GM21717 (cell line): ENCODE measurements around the gene SCN4B.
"Not testable (repeated sequence)": the region's sequence is repeated elsewhere in the genome, so short reads cannot be mapped to it uniquely, and the experiment has no call there.

Source experiments
- ATAC-seq: cut with Tn5 transposase; IDR thresholded peaks from one replicate; pipeline ENCODE4 v1.9.1; 2021; ENCODE audit warnings: mild to moderate bottlenecking, moderate library complexity; ENCODE audit not compliant: unreplicated experiment

SCN4B gene, protein sequence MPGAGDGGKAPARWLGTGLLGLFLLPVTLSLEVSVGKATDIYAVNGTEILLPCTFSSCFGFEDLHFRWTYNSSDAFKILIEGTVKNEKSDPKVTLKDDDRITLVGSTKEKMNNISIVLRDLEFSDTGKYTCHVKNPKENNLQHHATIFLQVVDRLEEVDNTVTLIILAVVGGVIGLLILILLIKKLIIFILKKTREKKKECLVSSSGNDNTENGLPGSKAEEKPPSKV

DNA sequence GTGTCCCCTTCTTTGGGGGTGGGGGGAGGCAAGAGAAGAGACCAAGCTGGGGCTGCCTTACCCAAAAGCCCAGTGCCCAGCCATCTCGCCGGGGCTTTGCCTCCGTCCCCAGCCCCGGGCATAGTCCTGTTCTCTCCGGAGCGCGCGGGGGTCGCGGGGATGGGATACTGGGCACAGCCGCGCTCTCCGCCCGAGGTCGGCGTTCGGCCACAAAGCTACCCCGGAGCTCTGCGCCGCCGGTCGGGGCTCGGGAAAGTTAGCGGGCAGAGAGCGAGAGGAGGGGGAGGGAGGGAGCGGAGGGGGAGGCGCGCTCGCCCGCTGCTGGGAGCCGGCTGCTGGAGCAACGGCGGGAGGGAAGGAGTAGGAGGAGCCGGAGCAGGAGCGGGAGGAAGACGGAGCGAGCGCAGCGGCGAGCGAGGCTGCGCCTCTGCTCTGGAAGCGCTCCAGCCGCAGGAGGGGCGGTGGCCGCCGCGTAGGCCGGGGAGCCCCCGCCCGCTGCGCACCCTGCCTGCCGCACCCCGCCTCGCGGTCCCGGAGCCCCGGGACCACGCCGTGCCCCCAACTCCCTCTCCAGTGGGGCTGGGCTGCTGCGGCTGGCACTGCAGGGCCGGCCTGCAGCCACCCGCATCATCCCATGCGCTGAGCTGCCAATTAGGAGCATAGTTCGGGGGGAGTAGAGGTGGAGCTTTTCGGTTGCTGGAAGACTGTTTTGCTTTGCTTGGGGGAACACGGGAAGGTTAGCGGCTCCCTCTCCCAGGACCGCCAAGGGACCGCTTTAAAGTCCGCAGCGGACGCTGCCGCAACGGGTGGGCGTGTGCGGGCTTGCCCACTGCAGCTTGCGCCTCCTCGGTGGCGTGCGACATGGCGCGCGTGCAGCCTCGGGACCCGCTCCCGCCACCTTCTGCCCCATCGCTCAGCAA, at the start of gene SCN4B:
TSS of gene SCN4B (minus strand) at position 272 of the 920 bp plus-strand sequence. CDS start at position 122, 150 bp downstream.
- no peak for ATAC-seq

DNA sequence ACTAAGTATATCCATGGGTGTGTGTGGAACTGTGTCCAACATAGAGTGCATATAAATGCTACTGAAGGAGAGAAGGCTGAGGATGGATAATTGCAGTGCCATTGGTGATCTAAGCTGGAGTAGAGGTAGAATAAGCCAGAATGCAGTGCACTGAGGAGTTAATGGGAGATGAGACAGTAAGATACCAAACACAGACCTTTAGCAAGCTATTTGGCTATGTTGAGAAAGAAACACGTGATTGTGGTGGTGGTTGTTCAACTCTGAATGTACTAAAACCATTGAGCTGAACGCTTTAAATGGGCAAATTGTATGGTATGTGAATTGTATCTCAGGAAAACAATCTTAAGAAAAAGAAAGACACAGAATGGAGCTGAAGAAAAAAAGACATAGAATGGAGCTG, 49.3 kb upstream of the SCN4B start:
- no peak for ATAC-seq

DNA sequence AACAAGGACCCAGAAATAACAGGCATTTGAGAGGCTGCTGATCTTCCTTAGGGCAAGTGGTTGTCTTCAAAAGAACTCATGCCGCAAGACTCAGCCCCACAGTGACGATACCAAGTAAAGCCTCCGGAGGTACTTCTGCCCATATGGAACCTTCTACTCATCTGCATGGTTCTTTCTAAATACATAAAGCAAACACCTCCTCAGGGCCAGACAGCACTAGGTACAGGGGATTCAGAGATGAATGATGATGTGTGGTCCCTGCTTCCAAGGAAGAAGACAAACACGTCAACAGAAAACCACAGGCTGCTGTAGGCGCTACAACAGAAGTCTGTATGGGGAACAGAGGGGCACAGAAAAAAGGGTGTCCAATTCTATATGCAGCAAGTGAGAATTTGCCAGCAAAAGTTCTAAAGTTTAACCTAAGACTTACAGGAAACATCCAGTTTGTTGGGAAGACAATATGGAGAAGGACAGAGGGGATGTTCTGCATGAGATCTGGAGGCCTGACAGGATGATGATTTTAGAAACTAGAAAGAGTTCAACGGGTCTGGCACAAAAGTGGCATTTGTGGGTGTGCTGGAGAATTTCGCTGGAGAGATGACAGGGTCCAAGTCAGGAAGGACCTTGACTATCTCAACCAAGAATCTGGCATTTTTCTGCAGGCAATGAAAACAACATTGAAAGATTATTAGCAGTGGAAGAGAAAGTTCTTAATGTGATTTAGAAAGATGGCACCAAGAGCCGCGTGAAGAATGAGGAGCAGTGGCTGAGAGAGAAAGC, 48.5 kb upstream of the SCN4B start:
- no peak for ATAC-seq

DNA sequence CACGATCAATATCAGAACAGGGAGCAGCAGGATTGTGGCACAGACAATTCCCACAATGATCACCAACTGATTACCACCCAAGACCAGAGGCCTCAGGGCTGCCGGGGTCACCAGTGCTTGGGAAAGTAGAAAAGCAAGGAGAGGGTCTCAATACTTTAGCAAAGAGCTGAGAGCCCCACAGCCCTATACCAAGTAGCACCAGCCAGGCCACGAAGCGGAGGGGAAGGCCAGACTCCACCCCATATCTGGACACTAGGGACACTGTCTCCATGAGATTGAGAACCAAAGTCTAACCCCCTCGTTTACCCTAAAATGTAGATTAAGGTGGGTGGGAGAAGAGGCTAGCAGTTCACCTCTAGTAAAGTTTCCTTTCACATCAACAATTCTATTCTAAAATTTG, 47.9 kb upstream of the SCN4B start:
- no peak for ATAC-seq

DNA sequence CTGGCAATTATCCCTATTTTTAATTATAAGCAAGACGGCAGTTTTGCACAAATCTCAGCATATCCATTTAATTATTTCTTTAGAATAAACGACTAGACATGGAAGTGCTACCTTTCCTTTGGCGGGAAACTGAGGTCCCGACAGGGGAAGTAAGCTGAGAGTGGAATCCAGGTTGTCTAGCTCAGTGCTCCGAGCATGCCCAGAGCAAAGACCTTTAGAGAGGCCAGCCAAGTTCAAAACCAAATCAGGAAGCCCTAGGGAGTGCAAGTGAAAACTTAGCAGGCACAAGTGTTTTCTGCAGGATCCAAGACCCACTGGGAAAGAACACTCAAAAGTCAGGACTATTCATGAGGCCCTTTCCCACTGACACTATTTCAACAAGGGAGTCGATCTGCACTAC, 46.5 kb upstream of the SCN4B start:
- ATAC-seq = no peak

DNA sequence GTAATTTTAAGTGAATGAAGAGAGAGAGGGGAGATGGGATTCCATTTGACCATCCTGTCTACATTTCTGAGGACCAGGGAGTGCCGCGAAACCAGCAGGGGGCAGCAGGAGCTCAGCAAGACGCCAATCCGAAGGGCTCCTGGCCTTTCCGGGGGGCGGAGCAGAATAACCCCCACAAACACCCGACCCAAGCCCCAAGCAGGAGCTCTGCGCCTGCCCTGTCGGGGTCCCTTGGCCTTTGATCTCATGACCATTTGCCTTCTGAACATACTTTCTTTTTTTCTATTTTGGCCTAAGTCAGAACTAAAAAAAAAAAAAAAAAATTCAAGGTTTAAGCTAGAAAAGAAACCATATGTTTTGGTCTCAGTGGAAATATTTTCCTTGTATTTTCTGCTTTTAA, 45.7 kb upstream of the SCN4B start:
- ATAC-seq = peak; percentile 66

DNA sequence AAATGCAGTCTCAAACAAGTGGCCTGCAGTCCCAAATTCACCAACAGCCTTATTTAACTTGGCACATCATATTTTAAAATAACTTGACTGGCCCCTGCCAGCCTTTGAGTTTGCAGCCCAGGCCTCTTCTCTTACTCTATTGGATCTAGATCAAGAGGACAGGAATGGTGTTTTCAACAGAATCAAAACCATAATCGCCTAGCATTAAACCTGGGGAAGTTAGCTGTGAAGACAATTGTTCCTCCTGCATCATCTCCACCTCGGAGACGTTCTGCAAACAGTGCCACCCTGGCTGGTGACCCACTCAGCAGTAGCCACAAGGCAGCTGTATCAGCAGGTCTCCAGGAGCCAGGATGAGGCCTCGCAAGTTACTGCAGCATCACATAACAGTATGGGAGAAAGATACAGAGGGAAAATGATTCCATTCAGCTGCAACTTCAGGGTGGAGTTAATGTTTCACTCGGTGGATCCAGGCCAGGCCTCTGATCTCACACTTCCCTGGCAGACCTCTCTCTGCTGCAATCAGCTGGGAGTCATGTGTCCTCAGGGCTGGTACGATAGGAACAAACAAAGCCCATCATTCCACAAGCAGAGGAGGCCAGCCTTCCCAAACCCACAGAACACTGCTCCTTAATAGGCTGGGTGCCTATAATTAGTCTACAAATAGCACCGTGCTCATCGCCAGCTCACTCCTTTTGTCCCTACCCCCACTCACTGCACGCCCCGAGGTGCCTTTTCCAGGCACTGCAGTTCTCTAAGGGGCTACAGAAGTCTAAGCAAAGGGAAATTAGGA, 42.4 kb upstream of the SCN4B start:
- no peak for ATAC-seq

DNA sequence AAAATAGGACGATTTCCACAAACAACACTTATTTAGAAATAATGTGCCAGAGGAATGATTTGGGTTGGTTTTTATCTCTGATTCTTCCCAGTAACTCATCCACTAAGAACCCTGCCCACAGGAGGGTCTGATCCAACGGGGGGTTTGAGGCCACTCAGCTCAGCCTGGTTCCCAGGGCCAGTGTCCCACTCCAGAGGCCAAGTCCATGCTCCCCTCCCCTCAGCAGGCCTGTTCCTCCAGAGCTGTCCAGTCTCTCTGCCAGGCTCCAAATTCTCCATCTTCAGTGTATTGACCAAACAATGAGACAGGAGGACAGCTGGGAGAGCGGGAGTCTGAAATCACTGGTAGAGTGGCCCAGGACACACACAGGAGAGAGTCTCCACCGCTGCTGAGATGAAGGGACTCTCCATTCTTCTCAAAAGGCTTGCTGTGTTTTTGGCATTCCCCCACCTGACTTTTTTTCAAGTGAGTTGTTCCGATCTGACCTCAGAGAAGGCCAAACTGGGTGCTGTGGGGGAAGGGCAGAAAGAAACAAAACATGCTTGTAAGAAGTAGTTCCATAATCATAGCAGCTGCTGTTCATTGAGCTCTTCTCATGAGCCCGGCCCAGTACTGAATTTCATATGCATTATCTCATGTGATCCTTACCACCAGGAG, 41.4 kb upstream of the SCN4B start:
- ATAC-seq = no peak

DNA sequence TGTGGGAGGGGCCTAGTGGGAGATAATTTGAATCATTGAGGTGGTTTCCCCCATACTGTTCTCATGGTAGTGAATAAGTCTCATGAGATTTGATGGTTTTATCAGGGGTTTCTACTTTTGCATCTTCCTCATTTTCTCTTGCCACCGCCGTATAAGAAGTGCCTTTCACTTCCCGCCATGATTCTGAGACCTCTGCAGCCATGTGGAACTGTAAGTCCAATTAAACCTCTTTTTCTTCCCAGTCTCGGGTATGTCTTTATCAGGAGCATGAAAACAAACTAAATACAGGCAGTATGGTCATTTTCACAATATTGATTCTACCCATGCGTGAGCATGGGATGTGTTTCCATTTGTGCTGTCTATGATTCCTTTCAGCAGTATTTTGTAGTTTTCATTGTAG, 40.2 kb upstream of the SCN4B start:
- not testable (repeated sequence) for ATAC-seq

DNA sequence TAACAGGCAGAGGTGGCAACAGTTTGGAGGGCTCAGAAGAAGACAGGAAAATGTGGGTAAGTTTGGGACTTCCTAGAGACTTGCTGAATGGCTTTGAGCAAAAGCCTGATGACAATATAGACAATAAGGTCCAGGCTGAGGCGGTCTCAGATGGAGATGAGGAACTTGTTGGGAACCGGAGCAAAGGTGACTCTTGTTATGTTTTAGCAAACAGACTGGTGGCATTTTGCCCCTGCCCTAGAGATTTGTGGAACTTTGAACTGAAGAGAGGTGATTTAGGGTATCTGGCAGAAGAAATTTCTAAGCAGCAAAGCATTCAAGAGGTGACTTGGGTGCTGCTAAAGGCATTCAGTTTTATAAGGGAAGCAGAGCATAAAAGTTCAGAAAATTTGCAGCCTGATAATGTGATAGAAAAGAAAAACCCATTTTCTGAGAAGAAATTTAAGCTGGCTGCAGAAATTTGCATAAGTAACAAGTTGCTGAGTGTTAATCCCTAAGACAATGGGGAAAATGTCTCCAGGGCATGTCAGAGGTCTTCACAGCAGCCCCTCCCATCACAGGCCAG, 38.4 kb upstream of the SCN4B start:
- not testable (repeated sequence) for ATAC-seq

DNA sequence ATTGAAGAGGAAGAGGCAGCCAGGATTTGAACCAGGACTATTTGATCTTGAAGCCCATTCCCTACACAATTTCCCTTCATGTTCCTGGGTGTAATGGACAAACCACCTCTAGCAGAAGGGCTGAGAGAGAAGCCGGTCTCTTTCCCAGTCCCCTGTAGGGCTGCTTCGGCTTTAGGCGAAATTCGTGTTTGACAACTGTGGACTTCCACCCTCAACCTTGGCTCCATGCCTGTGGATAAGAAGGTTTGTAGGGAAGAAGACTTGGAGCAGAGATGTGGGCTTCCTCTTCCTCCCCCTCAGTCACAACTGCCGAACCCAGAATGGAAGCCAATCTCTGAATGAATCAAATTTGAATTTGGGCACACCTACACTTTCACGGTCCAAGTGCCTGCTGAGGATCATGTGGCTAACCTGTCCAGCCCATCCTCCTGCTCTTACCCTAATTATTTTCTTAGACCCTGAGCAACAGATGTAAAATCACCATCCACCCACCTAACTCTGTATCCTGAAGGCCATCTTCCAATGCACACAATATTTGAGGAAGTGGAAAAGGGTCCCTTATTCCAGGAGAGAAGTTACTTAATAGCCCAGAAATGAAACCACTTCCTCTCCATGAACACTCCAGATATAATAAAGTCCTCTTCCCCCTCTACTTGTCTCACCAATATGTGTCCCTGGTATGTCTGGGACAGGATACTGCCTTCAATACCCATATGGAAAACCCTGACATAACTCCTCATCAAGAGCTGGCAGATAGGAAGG, 33.9 kb upstream of the SCN4B start:
- no peak for ATAC-seq

DNA sequence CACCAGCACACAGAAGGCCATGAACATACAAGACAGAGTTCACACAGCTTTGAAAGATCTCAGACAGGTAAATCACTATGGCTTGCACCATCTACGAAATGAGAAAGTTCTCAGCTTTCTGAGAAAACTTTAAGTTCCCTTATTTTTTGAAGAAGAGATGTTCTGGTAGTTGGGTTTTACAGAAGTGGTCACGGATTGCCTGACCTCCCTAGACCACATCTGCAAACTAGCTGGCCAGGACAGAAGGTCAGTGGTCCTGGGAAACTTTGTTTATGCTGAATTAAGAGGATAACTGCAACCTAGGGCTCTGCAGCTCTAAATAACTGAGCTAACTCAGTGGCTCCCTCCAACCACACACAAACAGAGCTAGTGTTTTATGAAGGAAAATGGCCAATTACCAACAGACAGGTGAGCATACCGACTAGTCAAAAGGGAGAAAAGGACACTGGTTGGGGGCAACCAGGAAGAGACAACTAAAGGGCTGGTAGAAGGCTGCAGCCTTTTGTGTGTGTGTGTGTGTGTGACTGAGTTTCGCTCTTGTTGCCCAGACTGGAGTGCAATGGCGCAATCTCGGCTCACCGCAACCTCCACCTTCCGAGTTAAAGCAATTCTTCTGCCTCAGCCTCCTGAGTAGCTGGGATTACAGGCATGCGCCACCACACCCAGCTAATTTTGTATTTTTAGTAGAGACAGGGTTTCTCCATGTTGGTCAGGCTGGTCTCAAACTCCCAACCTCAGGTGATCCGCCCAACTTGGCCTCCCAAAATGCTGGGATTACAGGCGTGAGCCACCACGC, 32.4 kb upstream of the SCN4B start:
- ATAC-seq = no peak

DNA sequence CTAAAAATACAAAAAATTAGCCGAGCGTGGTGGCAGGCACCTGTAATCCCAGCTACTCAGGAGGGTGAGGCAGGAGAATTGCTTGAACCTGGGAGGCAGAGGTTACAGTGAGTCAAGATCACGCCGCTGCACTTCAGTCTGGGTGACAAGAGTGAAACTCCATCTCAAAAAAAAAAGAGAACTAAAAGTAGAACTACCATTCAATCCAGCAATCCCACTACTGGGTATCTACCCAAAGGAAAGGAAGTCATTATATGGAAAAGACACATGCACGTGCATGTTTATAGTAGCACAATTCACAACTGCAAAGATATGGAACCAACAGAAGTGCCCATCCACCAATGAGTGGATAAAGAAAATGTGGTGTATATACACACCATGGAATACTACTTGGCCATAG, 31.1 kb upstream of the SCN4B start:
- not testable (repeated sequence) for ATAC-seq

DNA sequence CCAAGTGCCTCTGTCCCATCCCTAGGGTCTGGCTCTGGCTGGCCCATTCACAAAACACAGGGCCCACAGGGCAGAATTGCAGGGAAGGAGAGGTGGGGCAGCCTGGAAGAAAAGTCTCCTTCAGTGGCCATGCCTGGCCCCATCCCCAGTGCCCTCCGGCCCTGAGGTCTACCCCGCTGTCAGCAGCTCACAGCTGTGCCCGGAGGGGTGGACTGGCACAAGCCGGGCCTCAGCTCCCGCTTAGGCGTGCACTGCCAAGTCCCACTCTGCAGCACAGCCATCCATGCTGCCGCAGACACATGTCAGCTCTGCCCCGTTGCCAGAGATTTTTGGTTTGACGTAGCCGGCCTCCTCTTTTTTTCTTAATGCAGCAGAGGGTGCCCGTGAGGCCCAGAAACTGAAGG, 27.7 kb upstream of the SCN4B start:
- no peak for ATAC-seq

DNA sequence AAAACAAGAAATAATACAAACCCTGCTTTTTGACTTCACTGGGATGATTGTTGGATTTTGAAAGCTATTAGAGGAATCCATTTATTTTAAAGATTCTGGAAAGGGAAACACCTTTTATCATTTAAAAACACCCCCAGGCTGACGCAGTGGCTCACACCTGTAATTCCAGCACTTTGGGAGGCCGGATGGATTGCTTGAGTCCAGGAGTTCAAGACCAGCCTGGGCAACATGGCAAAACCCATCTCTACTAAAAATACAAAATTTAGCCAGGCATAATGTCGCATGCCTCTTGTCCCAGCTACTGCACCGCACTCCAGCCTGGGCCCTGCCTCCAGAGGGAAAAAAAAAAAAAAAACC, 24.1 kb upstream of the SCN4B start:
- ATAC-seq = no peak

DNA sequence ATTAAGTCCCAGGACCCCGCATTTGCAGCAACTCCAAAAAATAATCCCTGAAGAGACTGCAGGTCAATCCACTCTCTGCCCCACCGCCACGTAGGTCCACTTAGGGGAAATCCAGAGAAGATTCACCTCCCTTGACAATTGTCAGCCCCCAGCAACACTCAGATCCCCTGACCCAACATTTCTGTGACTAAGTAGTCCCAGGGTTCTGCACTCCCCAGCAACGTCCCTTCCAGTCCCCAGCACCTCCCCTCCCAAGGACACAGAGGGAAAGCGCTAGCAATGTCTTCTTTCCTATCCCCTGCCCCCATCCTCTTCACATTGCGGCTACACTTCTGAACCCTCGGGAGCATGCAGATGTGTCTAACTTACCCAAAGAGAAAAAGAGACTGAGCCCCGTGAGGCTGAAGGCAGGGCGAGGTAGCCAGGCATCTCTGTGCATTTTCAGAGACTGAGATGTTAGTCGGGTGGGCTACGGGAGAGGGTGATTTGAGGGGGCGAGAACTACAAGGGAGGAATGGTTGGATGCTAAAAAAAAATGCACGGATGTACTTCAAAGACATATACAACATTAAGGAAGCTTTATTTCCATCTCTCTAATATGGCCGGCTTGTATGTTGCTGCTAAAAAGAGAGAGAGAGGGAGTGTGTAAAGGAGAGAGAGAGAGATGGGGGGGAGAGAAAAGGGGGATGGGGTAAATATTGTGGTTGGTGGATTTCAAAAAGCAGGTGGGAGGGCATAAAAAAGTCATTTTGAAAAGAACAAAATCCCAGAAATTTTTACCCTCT, 23.6 kb upstream of the SCN4B start, which contains the start of gene SCN2B:
TSS of gene SCN2B (minus strand) at position 647 of the 785 bp plus-strand sequence. CDS start at position 439, 208 bp downstream.
- no peak for ATAC-seq
